DMS 273 (cell line): ENCODE results near the gene CADM4.
"Not testable (repeated sequence)": the region's sequence is repeated elsewhere in the genome, so short reads cannot be mapped to it uniquely, and the experiment has no call there.

Experiments
- DNase-seq: peaks from one replicate; lab custom pipeline; 2025; ENCODE audit not compliant: unreplicated experiment; lab: John Stamatoyannopoulos, UW

The CADM4 gene

DNA sequence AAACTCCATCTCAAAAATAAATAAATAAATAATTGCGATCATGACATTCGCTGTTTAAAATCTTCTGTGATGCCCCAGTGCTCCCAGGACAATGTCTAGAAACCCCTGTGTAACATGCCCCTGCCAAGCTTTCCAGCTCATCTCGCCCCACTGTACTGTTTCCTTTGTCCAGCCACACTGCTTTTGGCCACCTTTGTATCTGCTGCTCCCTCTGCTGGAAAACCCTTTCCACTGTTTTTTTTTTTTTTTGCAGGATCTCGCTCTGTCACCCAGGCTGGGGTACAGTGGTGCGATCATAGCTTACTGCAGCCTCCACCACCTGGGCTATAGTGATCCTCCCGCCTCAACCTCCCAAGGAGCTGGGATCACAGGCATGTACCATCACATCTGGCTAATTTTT lies 22.8 kb upstream of the CADM4 start:
- peak; percentile 29 for DNase-seq

DNA sequence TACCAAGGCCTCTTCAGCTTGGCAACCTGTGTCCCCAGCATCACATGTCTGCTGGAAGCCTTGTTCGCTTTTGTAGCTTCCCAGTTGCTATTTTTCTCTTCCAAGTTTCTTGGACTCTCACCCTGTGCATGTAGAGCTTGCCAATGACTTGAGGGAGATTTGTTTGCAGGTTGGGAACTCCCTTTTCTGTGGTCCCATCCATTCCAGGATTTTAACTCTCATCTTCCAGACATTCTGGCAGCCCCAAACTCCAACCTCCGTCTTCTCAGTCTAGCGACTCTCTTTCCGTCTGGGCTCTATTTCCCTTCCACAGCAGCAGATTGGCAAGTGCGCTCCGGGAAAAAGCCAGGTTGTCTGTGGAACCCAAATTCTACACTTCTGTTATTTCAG lies 21.3 kb upstream of the CADM4 start:
- no peak for DNase-seq

- DNase-seq = no peak
Measured at GRCh38 chr19:43660301-43660970, 20.8 kb upstream of the CADM4 start.

GRCh38 chr19:43658494-43658893 lies 18.8 kb upstream of the CADM4 start:
- DNase-seq = no peak

GRCh38 chr19:43658001-43658400 lies 18.4 kb upstream of the CADM4 start:
- DNase-seq = no peak

- DNase-seq = no peak
Measured at GRCh38 chr19:43656436-43656835, 16.8 kb upstream of the CADM4 start.

DNA sequence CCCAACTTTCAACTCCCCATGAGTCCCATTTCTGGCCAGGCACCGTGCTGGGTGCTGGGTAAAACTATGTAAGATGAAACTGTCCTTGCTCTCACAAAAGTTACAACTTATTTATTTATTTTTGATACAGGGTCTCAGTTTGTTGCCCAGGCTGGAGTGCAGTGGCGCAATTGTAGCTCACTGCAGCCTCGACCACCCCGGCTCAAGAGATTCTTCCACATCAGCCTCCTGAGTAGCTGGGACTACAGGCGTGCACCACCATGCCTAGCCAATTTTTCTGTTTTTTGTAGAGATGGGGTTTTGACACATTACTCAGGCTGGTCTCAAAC lies 12.9 kb upstream of the CADM4 start:
- no peak for DNase-seq

DNA sequence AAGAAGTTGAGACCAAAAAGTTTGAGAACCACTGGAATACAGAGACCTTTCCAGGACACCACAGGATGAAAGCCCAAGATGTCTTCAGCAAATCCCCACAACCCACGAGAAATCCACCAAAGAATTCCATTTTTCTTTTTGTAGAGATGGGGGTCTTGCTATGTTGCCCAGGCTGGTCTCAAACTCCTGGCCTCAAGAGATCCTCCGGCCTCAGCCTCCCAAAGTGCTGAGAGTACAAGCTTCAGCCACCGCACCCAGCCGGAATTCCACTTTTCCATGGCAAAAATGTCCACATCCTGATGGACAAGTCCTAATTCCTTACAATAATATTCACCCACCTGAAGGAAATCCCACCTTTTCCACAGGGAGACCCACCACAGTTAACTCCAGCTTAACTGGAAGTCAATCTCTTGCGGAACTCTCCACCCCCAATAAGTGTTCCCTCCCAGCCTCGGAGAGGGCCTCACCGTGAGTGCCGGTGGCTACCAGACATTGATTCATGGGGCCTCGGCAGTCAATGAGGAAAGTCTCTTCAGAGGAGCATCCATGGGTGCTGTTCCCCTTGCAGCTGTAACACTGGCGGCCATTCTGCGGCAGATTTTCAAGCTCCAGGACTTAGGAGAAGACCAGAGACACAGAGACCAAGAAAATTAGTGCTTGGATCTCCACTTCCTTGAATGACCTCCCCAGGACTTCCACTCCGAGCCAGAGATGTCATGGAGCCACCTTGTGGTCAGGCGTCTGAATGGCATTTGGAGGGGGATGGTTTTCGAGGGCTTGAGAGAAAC lies 12.3 kb upstream of the CADM4 start:
- DNase-seq = peak; percentile 84

DNA sequence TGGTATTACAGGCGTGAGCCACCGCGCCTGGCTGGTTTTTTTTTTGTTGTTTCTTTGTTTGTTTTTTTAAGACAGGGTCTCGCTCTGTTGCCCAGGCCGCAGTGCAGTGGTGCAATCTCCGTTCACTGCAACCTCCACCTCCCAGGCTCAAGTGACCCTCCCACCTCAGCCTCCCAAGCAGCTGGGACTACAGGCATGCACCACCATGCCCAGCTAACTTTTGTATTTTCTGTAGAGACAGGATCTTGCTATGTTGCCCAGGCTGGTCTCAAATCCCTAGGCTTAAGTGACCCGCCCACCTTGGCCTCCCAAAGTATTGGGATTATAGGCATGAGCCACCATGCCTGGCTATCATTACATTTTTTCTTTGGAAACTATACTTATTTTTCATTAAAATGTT lies 10.6 kb upstream of the CADM4 start:
- DNase-seq = not testable (repeated sequence)

- DNase-seq = no peak
Measured at GRCh38 chr19:43649514-43649913, 9.9 kb upstream of the CADM4 start.

GRCh38 chr19:43648633-43649032 lies 9.0 kb upstream of the CADM4 start:
- no peak for DNase-seq

DNA sequence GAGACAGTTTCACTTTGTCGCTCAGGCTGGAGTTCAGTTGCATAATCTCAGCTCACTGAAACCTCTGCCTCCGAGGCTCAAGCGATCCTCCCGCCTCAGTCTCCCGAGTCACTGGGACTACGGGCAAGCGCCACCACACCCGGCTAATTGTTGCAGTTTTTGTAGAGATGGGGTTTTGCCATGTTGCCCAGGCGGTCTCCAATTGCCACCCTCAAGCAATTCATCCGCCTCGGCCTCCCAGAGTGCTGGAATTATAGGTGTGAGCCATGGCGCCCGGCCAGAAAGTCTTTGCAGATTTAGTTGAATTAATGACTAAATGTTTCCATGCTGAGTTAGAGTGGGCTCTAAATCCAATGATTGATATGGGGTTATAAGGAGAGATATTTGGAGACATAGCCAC lies 4.5 kb upstream of the CADM4 start:
- DNase-seq = no peak

GRCh38 chr19:43643326-43643725 lies 3.7 kb upstream of the CADM4 start:
- DNase-seq = peak; percentile 22

DNA sequence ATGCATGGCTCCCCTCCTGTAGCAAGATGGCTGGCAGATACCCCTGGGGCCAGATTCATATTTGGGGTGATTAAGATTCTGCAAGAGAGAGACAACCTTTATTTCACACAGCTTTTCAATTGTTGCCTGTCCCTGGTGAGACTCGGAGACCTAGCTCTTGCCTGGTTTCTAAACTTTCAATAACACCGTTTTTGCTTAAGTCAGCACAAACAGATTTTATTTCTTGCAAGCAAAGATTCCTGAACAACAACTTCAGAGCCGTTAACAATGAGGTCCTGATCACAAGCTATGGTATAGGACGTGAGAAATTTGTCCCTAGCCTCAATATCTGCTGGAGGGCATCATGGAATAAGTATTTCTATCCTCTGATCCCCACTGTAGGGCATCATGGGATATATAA lies 2.9 kb upstream of the CADM4 start:
- no peak for DNase-seq

DNA sequence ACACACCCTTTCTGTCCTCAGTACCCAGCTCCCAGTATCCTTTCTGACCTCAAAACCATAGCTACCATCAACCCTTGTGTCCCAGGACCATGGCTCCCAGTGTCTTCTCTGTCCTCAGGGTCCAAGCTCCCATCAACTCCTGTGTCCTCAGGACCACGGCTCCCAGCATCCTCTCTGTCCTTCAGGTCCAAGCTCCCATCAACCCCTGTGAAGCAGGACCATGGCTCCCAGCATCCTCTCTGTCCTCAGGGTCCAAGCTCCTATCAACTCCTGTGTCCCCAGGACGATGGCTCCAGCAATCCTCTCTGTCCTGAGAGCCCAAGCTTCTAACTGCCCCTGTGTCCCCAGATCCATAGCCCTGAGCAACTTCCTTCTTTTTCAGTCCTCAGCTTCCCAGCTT lies 1.7 kb upstream of the CADM4 start:
- no peak for DNase-seq

DNA sequence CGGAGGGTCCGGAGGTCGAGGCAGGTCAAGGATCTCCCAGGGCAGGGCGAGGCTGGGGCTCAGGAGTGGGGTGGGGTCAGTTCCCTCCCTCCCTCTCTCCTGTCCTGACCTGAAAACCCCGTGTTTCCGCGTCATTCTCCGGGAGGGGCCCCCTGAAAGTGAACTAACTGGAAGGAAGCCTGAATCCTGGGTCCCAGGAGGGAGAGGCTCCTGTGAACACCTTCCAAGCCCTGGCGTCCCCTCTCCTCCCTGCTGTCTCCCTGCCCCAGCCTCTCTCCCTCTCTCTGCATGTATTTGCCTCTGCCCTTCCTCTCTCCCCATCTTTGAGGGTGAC lies 741 bp upstream of the CADM4 start:
- no peak for DNase-seq

- no peak for DNase-seq
Measured at GRCh38 chr19:43638995-43639518, 593 bp downstream of the CADM4 start.

- no peak for DNase-seq
Measured at GRCh38 chr19:43638214-43638994, 1.2 kb downstream of the CADM4 start.

GRCh38 chr19:43636121-43636683 lies 3.4 kb downstream of the CADM4 start:
- no peak for DNase-seq

DNA sequence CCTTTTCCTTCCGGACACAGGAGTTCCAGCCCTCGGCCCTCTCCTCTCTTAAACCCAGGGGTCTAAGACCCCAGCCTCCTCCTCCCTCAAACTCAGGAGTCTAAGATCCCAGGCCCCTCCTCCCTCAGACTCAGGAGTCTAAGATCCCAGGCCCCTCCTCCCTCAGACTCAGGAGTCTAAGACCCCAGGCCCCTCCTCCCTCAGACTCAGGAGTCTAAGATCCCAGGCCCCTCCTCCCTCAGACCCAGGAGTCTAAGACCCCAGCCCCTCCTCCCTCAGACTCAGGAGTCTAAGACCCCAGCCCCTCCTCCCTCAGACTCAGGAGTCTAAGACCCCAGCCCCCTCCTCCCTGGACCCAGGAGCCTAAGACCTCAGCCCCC lies 4.1 kb downstream of the CADM4 start:
- DNase-seq = not testable (repeated sequence)

- no peak for DNase-seq
Measured at GRCh38 chr19:43634872-43635560, 4.6 kb downstream of the CADM4 start.
